ENCODE results near the gene HABP2.

The HABP2 gene

DNA sequence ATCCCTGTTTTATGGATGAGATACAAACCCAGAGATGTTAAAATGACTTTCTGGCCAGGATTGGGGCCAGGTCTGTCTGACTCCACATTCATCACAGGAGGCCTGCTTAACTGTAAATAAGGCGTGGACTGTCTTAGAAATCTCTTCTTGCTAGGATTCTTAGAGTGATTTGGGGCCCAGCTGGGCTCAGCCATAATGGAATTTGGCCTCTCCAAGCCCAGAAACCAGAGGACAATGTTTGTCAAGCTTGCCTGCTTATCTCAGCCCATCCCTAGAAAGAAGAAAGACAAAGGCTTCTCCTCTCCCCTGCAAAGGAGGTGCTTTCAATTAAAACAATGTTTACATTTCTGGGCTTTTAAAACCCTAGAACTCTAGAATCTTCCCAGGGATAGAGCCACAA lies 2.9 kb downstream of the HABP2 start:
- in situ Hi-C loops (cut with MboI; ENCODE audit: low sequenced_read_pairs): no loop called here

DNA sequence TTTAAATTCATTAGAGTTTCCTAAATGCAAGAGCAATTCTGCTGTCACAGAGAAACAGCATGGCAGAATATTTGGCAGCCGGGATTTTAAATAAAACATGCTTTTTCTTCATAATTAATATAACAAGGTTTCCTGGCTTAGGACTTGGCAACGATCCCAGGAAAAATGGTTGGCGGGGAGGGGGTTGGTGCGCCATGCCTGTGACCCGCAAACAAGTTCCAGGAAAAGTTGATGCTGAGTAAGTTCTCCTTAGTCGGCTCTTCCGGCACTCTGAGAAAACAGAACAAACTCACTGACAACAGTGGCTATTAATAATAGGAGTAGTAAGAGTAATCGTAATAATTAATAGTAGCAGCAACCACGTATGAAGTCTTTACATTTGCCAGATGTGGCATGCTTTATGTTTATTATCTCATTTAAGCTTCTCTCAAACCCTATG lies 4.6 kb downstream of the HABP2 start:
- in situ Hi-C loops (cut with MboI; ENCODE audit: low sequenced_read_pairs): no loop called here

DNA sequence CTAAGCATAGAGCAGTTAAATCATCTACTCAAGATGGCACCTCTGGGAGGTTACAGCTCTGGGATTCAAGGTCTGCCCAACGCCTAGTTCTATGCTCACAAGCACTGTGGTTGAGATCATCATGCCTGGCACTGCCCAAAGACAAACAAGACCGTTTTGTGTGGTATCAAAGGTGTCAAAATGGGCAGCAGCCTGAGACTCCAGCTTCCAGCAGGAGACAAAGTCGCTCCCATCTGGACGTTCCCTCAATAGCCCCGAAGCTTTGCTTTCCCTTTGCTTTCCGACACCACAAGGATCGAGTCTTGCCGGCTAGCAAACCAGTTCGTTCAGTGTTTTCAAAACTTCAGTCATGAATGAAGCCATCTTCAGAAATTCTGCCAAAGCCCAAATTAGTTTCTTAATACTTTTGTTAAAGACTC lies 5.1 kb downstream of the HABP2 start:
- in situ Hi-C loops (cut with MboI; ENCODE audit: low sequenced_read_pairs): no loop called here

- in situ Hi-C loops (cut with MboI; ENCODE audit: low sequenced_read_pairs): no loop called here
Observed at GRCh38 chr10:113560071-113560470, 7.2 kb downstream of the HABP2 start.

GRCh38 chr10:113561214-113561613 lies 8.4 kb downstream of the HABP2 start:
- in situ Hi-C loops (cut with MboI; ENCODE audit: low sequenced_read_pairs): no loop called here

GRCh38 chr10:113562069-113562468 lies 9.2 kb downstream of the HABP2 start:
- in situ Hi-C loops (cut with MboI; ENCODE audit: low sequenced_read_pairs): no loop called here

DNA sequence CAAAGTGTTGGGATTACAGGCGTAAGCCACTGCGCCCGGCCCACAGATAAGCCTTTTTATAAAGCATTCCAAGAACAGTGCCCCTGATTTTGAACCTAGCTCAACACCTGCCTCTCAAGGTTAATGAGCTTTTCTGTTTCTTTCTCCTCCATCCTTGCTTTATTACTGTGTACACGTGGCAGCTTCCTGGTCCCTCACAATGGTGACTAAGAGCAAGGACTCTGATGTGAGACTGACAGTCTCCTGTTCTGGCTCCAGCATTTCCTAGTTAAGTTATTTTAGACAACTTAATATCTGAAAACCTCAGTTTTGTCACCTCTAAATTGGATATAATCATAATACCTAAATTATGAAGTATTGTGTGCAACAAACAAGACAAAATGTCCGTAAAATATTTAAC lies 9.9 kb downstream of the HABP2 start:
- in situ Hi-C loops (cut with MboI; ENCODE audit: low sequenced_read_pairs): no loop called here

GRCh38 chr10:113563306-113564088 lies 10.6 kb downstream of the HABP2 start:
- in situ Hi-C loops (cut with MboI; ENCODE audit: low sequenced_read_pairs): no loop called here

- in situ Hi-C loops (cut with MboI; ENCODE audit: low sequenced_read_pairs): no loop called here
Observed at GRCh38 chr10:113565364-113565763, 12.5 kb downstream of the HABP2 start.

- in situ Hi-C loops (cut with MboI; ENCODE audit: low sequenced_read_pairs): no loop called here
Observed at GRCh38 chr10:113566888-113567287, 14.0 kb downstream of the HABP2 start.

GRCh38 chr10:113569576-113569975 lies 16.7 kb downstream of the HABP2 start:
- in situ Hi-C loops (cut with MboI; ENCODE audit: low sequenced_read_pairs): no loop called here

DNA sequence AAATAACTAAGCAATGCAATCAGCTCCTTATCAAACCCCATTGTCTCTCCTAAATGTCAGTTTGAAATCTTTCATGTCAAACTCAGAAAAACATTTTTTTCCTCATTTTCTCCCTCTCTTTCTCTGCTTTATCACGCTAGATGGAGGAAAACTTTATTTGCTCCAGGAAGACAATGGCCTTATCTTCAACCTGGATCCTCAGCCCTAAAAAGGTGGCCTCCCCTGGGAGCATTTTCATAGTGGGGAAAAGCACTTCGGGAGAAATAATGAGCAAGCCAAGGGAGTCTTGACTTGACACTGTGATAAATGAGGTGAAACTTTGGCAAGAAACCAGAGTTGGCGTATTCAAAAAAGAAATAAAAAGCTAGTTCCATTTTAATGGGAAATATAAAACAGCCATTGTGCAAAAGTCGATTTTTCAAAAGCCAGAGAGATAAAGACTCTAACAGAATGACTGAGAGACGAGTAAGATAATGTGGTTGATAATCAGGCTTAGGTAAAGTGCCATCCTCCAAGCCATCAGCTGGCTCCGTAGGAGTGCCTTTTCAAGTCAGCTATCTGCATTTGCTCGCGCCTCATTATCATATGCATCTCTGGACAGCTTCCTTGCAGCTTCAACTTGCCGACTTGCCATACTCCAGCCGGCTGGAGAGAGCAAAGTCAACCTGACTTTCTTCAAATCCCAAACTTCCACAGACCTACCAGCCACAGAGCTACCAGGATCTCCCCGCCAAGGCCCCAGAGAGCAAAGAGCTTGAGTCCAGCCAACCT lies 19.9 kb downstream of the HABP2 start:
- in situ Hi-C loops (cut with MboI; ENCODE audit: low sequenced_read_pairs): no loop called here

GRCh38 chr10:113573368-113573767 lies 20.5 kb downstream of the HABP2 start:
- in situ Hi-C loops (cut with MboI; ENCODE audit: low sequenced_read_pairs): no loop called here

- in situ Hi-C loops (cut with MboI; ENCODE audit: low sequenced_read_pairs): no loop called here
Observed at GRCh38 chr10:113576852-113577251, 24.0 kb downstream of the HABP2 start.

DNA sequence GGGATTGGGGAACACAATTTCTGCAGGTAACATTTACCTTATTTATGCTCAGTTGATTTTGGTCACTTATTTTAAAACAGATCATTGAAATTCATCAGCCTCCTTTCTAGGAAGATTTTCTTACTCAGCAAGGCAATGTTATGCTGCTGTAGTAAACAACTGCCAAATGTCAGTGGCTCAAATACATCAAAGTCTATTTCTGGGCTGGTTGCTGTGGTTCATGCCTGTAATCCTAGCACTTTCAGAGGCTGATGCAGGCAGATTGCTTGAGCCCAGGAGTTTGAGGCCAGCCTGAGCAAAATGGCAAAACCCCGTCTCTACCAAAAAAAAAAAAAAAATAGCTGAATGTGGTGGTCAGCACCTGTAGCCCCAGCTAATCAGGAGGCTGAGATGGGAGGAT lies 25.9 kb downstream of the HABP2 start:
- in situ Hi-C loops (cut with MboI; ENCODE audit: low sequenced_read_pairs): no loop called here

GRCh38 chr10:113581092-113581491 lies 28.2 kb downstream of the HABP2 start:
- in situ Hi-C loops (cut with MboI; ENCODE audit: low sequenced_read_pairs): no loop called here

GRCh38 chr10:113583571-113583970 lies 30.7 kb downstream of the HABP2 start:
- in situ Hi-C loops (cut with MboI; ENCODE audit: low sequenced_read_pairs): no loop called here

DNA sequence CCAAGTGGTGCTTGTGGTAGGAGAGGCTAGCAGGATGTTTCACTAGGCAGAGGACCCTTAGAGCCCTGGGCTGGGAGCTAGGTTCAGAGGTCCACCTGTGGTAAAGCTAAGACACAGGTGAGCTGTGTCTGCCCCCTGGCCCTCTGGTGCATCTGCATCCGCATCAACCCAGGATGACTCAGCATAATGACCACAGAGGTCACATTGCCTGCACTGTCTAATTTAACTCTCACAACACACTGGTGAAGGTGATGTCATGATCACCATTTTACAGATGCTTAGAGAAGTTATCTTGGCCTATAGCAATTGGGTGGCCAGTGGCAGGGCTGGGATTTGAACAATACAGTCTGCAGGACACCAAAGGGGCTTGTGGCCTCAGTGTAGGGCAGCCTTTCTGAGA lies 33.1 kb downstream of the HABP2 start:
- in situ Hi-C loops (cut with MboI; ENCODE audit: low sequenced_read_pairs): no loop called here

DNA sequence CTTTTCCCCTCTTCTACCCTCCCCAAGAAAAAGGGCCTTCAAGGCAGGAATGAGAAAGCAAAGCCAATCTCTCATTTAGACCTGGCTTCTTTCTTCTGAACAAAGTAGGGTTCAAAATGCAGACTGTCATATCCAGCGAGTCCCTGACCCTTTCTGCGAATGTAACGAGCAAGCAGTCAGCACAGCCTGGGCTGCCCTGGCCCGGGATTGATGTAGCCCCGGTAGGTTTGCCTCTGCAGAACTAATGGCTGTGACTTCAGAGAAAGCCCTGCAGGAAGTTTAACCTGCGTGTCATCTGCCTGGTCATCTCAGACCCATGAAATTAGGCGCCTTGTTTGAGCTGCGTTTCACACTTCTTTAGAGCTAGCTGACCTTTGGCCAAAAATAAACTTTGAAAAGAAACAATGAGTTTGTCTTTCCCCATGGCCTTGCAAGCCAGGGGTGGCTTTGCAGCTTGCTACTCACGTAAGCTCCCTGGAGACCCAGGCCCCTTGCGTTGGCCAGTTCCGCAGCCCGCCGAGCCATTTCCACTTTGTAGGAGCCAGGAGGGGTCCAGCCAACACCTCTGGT lies 36.4 kb downstream of the HABP2 start:
- in situ Hi-C loops (cut with MboI; ENCODE audit: low sequenced_read_pairs): no loop called here

GRCh38 chr10:113590581-113590980 lies 37.7 kb downstream of the HABP2 start:
- in situ Hi-C loops (cut with MboI; ENCODE audit: low sequenced_read_pairs): no loop called here

DNA sequence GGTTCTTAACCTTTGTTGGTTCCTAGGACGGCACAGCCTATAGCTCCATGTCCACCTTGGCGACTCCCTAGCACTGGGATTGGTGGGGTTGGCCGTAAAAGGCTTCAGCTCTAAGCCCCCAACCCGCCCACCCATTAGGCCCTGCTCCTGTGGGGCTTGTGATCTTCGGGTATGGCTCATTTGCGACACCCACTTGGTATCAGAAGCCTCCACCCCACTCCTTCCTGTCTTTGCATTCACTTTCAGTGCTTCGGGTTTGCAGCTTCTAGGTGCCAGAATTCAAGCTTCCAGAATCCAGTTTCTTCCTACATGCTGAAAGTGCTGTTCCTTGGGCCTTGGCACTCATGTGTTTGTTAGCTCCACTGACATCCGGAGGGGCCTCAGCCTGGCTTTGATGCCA lies 39.5 kb downstream of the HABP2 start:
- in situ Hi-C loops (cut with MboI; ENCODE audit: low sequenced_read_pairs): no loop called here

DNA sequence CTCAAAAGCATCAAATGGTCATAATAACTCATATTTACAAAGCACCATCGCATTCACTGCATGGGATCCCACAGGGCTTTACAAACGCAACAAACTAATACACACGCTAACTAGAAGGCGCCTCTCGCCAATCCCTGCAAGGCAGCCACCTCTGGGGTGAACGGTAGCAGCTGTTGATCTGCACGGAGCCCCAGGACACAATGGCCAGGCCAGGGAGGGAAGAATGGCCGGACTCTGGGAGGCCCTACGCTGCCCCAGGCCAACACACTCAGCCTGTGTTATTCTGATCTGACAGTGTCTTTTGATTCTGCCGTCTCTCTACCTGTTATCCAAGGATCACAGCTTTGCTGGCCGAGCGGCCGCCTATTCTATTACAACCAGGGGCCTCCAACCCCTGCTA lies 41.8 kb downstream of the HABP2 start:
- in situ Hi-C loops (cut with MboI; ENCODE audit: low sequenced_read_pairs): no loop called here
